ENCODE results near the gene ULK4.
"Not testable (repeated sequence)": the region's sequence is repeated elsewhere in the genome, so short reads cannot be mapped to it uniquely, and the experiment has no call there.

Gene ULK4

DNA sequence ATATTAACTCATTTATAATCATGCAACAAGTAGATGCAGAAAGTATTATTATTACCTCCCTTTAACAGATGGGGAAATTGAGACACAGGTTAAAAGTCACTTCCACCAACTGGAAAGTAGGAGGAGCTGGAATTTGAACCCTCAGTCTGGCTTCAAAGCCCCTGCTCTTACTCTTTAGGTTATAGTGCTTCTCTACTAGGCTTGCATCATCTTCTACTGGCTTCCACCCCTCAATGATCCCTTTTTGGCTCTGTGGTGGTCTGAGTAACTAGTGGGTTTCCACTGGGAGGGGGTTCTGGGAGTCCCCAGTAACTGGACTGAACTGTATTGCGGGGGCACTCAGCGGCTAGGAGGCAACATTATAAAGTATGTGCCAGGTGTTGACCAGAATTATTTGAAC is 671.6 kb downstream of the ULK4 start:
- no peak for DNase-seq

DNA sequence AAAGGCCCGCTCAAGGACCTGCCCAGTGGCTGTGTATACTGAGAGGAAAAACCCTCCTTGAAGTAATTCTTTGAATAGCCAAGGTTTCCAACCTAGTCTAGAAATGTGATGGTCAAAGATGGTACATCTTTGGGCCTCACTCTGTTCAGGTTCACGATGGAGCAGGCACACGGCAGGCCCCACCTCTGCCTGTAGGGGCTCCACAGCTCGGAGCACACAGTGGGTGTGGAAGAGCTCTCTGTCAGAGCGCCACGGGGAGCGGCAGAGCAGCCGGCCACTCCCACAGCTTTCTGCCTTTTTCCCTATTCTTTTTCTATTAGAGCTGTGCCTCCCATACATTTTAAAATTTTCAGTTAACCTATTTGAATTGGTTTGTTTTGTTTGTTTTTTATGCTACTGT is 673.1 kb downstream of the ULK4 start:
- no peak for DNase-seq

DNA sequence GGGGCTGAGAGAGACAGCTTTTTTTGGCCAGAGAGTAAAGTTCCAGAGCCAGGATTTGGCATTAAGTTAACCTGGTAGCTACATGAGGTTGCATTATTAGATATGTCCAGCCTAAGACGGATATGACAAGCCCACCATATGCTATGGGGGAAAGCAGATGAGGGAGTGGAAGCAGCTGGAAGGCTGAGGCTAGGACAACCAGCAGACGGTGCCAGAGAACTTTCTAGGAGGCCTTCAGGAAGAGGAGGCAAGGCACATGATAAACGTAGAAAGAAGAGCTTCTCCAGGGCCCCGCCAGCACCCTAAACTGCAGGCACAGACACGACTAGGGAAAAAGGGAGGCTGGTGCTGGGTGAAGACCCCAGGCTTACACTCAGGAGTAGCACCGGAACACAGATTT is 675.6 kb downstream of the ULK4 start:
- no peak for DNase-seq

DNA sequence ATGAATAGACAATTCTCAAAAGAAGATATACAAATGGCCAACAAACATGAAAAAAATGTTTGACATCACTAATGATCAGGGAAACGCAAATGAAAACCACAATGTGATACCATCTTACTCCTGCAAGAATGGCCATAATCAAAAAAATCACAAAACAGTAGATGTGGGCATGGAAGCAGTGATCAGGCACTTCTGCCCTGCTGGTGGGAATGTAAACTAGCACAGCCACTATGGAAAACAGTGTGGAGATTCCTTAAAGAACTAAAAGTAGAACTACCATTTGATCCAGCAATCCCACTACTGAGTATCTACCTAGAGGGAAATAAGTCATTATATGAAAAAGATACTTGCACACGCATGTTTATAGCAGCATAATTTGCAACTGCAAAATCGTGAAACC is 677.0 kb downstream of the ULK4 start:
- DNase-seq = not testable (repeated sequence)

DNA sequence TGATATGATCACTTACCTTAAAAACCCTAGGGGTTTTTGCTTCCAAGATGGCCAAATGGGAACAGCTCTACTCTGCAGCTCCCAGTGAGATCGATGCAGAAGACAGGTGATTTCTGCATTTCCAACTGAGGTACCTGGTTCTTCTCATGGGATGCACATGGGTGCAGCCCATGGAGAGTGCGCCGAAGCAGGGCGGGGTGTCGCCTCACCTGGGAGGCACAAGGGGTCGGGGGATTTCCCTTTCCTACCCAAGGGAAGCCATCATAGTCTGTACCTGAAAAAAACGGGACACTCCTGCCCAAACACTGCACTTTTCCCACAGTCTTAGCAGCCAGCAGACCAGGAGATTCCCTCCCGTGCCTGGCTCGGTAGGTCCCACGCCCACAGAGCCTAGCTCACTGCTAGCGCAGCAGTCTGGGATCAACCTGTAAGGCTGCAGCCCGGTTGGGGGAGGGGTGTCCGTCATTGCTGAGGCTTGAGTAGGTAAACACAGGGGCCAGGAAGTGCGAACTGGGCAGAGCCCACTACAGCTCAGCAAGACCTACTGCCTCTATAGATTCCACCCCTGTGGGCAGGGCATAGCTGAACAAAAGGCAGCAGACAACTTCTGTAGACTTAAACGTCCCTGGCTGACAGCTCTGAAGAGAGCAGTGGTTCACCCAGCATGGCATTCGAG is 684.0 kb downstream of the ULK4 start:
- no peak for DNase-seq

DNA sequence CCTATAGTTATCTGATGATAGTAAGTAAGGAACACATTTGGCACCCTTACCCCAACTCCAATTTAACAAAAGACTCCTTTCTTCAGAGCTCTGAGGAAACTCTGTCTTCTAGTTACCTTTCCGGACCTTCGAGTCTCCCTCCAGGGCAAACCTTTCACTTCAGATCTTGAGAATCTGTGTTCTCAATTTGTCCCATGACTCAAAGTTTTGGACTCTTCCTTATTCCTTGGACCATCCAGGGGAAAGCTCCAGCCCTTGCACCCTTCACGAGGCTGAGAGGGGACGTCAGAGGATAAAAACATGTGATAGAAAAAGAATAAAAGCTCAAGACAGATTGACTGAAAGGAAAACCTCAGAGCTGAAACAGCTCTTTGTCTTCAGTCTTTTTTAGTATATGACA is 685.7 kb downstream of the ULK4 start:
- no peak for DNase-seq

DNA sequence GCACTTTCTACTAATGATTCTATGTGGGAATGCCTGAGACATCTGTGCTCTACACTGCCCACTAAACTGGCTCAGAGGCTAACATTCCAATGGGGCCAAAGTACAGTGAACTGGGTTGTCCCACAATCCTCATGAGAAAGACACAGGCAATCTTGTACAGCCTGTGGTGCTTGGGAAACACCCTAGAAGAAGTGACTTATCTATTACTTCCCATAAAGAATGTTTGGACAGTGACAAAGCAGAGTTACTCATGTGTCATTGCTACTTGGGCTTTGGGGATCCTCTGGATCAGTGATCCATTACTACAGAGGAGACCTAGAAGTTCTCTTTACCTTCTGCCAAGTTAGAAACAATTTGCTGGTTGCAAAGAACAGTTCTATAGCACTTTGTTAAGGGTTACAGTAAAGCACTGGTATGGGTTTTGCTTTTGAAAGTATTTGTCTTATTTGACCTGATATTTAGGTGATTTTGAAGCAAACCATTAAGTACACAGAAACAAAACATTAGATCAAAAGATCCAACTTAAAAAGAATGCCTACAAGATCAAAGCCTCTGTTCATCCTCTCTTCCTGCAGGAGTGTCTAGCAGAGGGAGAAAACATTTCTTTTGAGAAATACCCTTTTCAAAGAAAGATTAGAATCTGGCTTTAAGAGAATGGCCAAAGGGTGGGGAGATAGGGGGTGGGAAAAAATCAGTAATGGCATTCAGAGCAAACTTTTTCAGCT is 686.8 kb downstream of the ULK4 start:
- no peak for DNase-seq

DNA sequence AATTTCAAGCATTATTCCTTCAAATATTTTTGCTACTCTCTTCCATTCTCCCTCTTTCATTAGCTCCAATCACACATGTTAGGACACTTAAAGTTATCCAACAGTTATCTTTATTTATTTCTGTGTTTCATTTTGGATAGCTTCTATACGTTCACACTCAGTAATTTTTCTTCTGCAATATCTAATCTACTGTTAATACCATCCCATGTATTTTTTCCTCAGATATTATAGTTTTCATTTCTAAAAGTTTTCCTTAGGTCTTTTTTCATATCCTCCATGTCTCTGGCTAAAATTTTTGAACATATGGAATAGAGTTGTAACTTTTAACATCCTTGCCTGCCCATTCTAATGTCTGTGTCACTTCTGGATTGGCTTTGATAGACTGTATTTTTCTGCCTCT is 689.2 kb downstream of the ULK4 start:
- DNase-seq = no peak

DNA sequence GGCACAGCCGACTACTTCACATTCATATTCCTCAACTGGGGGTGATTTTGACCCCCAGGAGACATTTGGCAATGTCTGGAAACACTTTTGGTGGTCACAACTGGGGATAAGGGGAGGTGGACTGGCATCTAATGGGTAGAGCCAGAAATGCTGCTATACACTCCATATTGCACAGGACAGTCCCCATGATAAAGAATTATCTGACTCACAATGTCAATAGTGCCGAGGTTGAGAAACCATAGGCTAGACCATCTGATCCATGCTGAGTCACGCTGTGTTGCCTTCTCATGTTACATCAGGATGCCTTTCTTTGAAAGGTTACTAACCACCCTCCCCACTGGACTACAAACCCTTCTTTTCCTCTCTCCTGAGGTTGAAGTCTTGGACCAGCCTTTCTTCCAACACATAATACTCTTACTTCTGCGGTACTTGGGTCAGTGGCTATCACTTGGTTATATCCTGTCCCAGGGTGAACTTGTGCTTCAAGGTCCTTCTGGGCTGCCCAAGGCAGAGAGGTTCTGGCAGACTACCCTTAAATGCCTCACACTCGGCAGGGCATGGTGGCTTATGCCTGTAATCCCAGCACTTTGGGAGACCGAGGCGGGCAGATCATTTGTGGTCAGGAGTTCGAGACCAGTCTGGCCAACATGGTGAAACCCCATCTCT is 693.8 kb downstream of the ULK4 start:
- no peak for DNase-seq

DNA sequence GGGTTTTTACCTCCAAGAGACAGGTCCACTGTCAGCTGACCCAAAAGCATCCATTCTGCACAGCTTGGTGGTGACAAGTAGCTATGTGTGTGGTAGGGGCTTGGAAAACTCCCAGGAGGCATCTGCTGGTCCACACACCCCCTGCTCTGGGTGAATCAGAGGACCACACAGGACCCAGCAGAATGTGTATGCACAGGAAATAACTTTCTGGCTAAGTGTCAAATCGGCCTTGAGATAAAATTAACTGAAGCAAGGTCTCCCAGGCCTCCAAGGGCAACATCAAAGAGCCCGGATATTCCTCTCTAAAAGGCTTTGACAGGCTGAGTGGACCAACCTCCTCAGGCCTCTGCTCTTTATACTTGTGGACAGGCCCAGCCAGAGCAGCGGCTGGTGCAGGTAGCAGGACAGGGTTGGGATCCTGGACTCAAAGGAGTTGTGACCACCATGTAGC is 696.1 kb downstream of the ULK4 start:
- no peak for DNase-seq

DNA sequence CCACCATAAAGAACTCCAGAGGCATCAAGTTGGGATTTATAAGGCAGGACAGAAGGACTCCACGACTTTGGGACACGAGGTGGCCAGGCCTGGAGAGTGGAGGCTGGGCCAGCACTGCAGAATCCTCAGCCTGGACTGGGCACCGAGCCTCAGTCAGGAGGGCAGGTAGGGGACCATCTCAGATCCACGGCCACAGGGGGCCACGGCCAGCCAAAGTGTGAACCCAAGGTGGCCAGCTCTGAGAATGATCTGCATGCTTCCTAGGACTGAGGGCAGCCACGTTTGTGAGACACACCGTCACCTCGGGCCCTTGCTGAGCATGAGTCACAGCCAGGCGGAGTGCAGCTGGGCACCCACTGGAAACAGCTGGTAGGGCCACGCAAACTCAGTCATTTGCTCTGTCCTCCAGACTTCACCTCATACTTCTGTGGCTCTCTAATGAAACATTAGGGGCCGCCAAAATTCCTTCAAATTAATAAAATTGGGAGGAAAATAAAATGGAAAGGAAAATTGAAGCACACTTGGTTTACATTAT is 696.8 kb downstream of the ULK4 start:
- no peak for DNase-seq

DNA sequence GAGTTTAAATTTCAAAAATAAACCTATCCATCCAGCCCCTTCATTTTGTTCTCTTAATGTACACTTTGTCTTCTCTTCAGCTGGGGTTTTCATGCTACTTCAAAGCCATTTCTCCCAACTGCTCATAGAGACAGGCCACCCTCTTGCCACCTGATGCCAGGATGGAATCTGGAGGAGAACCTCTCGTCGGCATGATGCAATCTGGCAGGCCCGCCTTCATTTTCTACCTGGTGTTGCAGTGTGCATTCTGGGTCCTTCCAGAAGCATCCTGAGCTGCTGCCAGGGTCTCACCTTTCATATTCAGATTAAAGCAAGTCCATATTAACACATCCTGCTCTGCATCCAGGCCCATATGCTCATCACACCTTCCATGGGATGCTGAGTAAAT is 701.8 kb downstream of the ULK4 start:
- DNase-seq = no peak

DNA sequence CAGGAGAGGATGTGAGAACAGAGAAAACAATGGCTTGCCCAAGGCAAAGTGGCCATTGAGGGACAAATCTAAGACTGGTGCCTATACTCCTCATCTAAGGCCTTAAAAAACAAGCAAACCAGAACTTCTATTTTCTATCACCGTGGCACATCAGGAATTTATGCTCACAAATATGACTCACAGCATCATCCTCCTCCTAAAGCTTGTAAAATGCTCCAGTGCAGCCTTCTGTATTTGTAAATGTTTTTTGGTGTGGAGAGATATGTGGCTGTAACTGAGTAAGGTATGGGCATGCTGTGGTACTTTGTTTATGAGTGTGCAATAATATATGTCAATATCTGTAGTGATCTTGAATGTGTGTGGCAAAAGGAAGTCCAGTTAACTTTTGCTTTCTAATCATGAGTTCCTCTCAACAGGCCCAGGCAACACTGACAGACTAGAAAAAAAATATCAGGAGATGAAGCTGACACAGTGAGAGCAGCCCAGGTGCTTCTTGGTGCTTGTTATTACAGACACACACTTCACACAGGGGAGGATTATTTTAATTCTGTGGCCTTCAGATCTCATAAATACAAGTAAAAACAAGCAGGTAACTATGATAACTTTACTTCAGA is 702.3 kb downstream of the ULK4 start:
- no peak for DNase-seq

DNA sequence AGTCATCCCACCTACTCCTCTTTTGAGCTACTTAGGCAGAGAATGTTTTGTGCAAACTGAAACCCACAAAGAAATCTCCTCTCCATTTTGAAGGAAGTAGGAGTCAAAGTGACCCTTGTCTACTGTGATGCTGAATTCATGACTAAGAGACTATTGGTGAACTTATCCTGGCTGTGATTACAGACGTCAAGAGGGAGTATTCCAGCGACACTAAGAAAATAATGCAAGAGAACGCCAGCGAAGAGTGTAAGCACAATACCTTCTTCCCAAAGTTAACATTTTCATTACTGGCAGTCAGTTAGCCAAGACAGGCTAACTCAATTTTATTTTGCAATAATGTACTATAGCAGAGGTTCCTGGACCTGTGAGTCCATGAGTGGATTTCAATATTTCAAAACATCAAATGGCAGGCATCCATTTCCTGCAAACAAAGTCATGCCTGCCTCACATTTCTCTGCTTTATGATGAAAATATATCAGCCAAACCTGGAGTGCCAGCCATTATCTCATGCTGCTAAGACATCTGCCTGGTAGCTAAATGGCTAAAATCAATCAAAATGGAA is 703.6 kb downstream of the ULK4 start:
- DNase-seq = no peak

DNA sequence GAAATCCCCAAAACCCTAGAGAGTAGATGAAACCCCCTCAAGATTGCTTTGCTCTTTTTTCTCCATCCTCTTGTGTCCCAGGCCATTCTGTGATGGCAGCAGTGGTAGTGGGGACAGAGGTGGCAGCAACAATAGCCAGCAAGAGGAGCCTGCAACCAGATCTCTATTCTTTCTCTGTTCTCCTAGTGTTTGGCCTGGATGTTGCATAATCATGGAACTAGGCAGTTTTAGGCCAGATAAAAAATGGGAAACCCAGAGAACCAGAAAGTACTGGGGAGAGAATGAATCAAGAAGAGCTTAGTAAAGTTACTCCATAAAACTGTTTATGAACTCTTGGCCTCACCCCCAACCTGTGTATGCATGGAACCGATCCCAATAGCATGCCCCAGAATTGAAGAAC is 710.3 kb downstream of the ULK4 start:
- no peak for DNase-seq

DNA sequence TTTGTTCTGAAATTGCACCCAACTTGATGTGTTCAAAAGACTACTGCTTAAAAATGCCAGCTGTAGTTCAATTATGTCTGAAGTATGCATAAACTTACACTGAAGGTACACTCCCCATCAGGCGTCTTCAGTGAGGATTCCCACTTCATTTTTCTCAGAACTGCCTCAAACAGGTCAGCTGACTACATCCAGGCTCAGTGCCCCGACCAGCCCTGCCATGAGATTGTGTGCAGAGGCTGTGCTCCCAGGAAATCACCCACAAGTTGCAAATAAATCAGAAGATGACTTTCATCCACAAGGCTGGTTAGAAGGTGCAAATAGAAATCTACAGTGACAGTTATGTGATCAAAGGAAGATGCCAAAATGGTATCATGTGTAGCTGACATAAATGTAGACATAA is 711.1 kb downstream of the ULK4 start:
- DNase-seq = no peak

DNA sequence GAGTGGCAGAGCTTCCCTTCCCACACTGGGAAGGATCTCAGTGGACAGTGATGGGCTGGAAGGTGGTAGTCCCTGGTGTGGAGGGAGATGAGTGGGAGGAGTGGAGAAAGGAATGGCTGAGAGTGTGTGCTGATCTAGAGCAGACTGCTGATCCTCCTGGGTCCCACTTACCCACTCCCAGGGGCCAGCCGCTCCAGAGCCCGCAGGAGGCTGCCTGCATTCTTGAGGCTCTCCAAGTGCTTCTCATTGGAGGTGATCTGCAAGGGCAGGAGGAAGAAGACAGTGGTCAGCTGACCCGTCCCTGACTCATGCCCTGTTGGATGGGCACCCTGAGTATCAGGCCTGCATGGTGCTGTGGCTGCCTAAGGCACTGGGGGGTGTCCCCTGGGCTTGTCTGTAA is 712.6 kb downstream of the ULK4 start:
- no peak for DNase-seq

DNA sequence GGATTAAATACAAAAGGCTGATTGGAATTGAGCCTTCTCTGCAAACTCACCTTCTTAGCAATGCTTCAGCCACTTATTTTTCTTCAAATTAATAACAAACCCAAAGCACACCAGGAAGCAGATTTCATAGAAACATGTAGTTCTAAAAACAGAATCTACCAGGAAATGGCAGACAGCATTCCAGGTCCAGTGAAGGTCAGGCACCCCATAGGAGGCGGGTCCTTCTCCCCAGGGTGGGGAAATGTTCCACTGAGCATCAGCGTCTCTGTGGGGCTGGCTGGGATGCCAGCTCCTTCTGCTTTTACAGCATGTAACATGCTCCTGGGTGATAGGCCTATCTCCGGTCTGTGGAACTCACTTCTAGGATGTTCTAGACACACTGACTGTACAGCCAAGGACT is 713.4 kb downstream of the ULK4 start:
- DNase-seq = no peak

DNA sequence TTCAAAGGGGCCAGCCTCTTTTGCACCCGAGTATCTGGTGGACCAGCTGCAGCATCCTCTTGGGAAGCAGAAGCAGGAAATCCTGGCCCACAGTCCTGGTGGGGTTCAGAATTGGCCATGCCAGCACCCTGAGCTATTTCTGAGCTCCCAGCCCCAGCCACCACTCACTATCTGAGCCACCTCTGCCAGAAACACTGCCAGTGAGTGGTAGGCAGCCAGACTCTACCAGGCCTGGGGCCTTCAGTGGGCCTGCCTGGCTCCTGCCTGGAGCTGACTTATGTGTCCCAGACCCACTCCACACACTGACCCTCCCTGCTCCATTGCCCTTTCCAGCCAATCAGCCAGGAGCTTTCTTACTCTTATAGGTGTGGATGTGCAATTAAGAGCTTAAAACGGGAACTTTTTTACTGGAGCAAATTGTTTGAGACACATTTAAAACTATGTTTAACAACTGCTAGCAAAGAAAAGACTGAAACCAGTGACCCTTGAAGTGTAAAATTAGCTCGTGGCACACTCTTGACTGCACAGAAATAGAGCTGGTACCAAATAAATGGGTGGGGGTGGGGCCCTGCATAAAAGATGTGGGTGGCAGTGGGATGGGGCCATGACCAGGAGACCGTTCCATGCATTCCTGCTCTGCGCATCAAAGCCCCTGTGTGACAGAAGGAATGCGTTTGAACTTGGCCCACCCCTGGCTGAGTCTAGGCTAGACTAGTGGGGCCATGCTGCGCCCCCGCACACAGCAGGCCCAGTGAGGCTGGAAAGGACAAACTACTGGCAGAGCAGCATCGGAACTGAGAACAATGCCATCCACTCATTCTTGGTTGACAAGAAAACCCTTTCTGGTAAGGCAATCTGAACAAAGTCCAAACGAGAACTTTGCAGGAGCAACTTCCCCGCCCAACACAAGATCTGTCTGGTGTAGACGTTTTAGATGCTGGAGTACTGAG is 714.6 kb downstream of the ULK4 start:
- DNase-seq = no peak

DNA sequence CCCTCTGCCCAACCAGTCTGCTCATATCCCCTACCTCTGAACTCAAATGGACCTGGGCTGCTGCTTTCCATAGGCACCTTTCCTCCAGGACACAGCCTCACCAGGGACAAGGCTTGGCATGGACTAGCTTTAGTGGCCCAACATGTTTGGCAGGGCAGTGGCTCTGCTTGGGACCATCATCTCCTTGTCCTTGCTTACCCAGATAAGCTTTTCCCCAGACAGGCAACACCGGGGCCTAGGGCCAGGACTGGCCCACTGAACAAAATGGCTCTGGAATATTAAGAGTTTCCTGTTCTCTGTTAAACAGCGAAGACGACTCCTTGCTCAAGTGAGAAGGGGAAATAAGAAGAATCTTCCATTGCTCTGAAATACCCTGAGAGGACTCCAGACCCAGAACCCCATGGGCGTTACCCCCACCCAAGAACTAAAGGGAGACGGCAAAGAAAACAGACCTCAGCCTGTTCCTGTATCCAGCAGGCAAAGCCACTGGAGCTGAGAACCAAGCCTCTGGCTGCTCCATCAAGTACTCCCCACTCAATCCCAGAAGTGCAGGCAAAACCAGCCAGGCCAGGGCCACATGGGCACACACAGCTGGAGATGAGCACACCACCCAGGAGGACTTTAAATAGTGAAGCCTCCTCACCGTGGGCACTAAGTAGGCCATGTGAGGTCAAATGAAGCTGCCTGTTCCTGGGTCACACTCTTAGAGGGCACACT is 717.1 kb downstream of the ULK4 start:
- no peak for DNase-seq

DNA sequence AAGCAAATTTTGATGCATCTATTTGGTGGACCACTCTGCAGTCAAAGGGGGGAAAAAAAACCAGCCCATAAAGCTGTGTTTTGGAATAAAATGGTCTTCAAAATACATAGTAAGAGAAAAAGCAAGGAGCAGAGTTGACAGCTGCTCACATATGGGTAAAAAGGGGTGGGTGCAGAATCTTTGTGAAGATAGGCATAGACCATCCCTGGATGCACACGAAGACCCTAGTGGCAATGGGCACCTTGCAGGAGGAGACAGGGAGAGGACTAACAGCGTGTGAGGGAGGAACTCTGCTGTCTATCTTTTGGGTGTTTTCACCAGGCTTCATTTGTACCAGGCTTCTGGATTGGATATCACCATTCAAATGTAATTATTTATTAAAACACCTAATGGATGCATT is 718.7 kb downstream of the ULK4 start:
- no peak for DNase-seq

Data from COR-L47 (cell line).